Sigmoid colon (tissue), 4 donors: ENCODE results near the gene DCDC1.

Experiments used
- CTCF ChIP-seq, 4 experiments: fragments of 450-650 bp in 3 of 4; fragments of 200-600 bp in 1 of 4; IDR thresholded peaks; one replicate each; pipeline ENCODE4 v1.5.1; 2016 to 2019; ENCODE audit warnings: antibody characterized with exemption in 4 of 4, mild to moderate bottlenecking in 3 of 4, moderate library complexity in 2 of 4
- EP300 ChIP-seq, 4 donors: sonication (generic); formaldehyde crosslinking; IDR thresholded peaks; one replicate each; pipeline ENCODE4 v1.6.1; 2017; ENCODE audit warnings: antibody characterized with exemption in 4 of 4
- POLR2A ChIP-seq, 2 donors: fragments of 450-650 bp; IDR thresholded peaks; one replicate each; pipeline ENCODE4 v1.6.1; 2016; ENCODE audit warnings: antibody characterized with exemption in 2 of 2, mild to moderate bottlenecking in 2 of 2, moderate library complexity in 2 of 2
- POLR2AphosphoS5 ChIP-seq, 4 donors: sonication (generic); formaldehyde crosslinking; IDR thresholded peaks; one replicate each; pipeline ENCODE4 v1.6.1; 2017; ENCODE audit warnings: antibody characterized with exemption in 4 of 4

GRCh38 chr11:31096191-31096805 is 273.2 kb downstream of the DCDC1 start:
- TF ChIP-seq CTCF (IDR thresholded peaks at IDR 0.05) = no peak
- no peak for TF ChIP-seq POLR2A (IDR thresholded peaks at IDR 0.05)
- no peak for TF ChIP-seq POLR2AphosphoS5 (IDR thresholded peaks at IDR 0.05)
- TF ChIP-seq EP300 (IDR thresholded peaks at IDR 0.05) = no peak
